NT2/D1 (cell line): ENCODE results near the gene MEF2C.

ENCODE experiments used
- DNase-seq: peaks from one replicate; pipeline ENCODE4 v3.0.0-alpha.2; 2011; ENCODE audit warnings: low read depth, low spot score
- H3K27me3 ChIP-seq: 2 replicates; pipeline ENCODE4 v1.6.0; 2011; ENCODE audit warnings: mild to moderate bottlenecking; ENCODE audit not compliant: insufficient read length, insufficient read depth
- H3K36me3 ChIP-seq: 2 replicates; pipeline ENCODE4 v1.6.1; 2011; ENCODE audit warnings: mild to moderate bottlenecking, low read length, mixed read lengths; ENCODE audit not compliant: insufficient read depth, insufficient read length
- H3K4me1 ChIP-seq: 2 replicates; pipeline ENCODE4 v1.5.1; 2011; ENCODE audit not compliant: insufficient read depth, insufficient read length
- H3K4me3 ChIP-seq: 2 replicates; pipeline ENCODE4 v1.5.1; 2011; ENCODE audit warnings: low read depth; ENCODE audit not compliant: insufficient read length
- H3K9ac ChIP-seq: 2 replicates; pipeline ENCODE4 v1.6.0; 2011; ENCODE audit warnings: low read depth; ENCODE audit not compliant: insufficient read length
- H3K9me3 ChIP-seq: 2 replicates; pipeline ENCODE4 v1.5.1; 2011; ENCODE audit warnings: mild to moderate bottlenecking, low read length; ENCODE audit not compliant: insufficient read depth
- SUZ12 ChIP-seq: IDR thresholded peaks from 2 replicates; pipeline ENCODE4 v1.6.1; 2011; ENCODE audit not compliant: insufficient read length, insufficient read depth; ENCODE audit errors: extremely low read depth
- YY1 ChIP-seq: IDR thresholded peaks from 2 replicates; pipeline ENCODE4 v1.6.1; 2011; ENCODE audit not compliant: insufficient read length, insufficient read depth
- ZNF274 ChIP-seq: IDR thresholded peaks from 2 replicates; pipeline ENCODE4 v1.6.1; 2011; ENCODE audit warnings: mild to moderate bottlenecking, low read depth, low read length

Gene MEF2C

DNA sequence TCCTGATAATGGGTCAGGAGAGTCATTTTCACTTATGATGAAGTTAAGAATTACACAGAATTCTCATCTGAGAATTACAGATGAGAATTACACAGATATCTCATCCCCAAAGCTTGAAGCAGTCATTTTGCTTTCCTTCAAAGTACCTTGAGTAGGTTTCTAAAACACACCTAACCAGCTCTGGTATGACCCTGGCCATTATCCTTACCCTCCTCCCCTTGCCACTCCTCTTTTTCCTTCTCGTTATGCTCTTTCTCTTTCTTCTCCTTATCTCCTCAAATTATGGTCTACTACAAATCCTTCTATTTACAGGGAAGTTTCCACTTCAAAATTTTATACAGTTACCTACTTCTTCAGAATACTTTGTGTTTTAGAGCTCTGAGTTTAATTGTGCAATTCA is 44.5 kb downstream of the MEF2C start:
- Histone ChIP-seq H3K36me3 (no peaks in the 10 kb centered on the region), H3K4me1 (no peaks in the 10 kb centered on the region), H3K9ac (no peak overlapping the region), H3K9me3 (no peaks in the 10 kb centered on the region), H3K4me3 (no peak overlapping the region), H3K27me3 (no peaks in the 10 kb centered on the region)
- TF ChIP-seq SUZ12 (no peak), ZNF274 (no peak), YY1 (no peak)
- DNase-seq, result no peak

DNA sequence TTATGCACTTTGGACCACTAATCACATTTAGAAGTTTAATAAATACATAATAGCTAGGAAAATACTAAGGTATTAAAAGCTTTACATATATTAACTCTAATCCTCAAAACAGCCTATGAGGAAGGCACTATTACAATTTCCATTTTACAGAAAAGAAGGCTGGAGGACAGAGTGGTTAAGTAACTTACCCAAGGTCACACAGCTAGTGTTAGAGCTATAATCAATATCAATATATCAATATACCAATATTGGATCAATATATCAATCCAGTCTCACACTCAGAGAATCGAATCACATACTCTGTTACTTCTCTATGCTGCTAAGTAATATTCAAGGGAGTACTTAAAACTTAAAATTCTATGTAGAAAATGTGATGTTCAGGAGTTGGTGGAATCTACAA is 45.2 kb downstream of the MEF2C start:
- Histone ChIP-seq H3K9ac (no peak overlapping the region), H3K4me1 (no peaks in the 10 kb centered on the region), H3K4me3 (no peak overlapping the region), H3K9me3 (no peaks in the 10 kb centered on the region), H3K27me3 (no peaks in the 10 kb centered on the region), H3K36me3 (no peaks in the 10 kb centered on the region)
- no peak for TF ChIP-seq ZNF274
- no peak for TF ChIP-seq SUZ12
- TF ChIP-seq YY1, result no peak
- DNase-seq, result no peak

DNA sequence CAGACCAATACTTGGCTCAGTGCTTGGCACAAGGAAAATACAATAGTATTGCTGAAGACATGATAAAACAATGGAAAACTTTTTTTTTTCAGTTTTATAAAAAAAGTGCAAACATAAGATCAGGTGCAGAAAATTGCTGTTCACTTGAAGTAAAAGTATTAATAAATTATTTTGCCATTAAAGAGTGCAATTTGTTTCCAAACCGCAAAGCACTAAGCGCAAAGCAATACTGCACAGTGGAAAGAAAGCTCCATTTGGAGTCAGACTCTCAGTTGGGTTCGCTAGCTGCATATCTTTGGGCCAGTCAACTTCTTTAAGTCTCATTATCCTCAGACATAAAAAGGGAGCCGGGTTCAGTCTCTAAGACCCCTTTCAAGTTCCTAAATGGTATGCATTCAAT is 45.8 kb downstream of the MEF2C start:
- Histone ChIP-seq H3K27me3 (no peaks in the 10 kb centered on the region), H3K9me3 (no peaks in the 10 kb centered on the region), H3K4me1 (no peaks in the 10 kb centered on the region), H3K9ac (no peak overlapping the region), H3K36me3 (no peaks in the 10 kb centered on the region), H3K4me3 (no peak overlapping the region)
- DNase-seq, result no peak
- no peak for TF ChIP-seq YY1
- TF ChIP-seq ZNF274, result no peak
- no peak for TF ChIP-seq SUZ12

DNA sequence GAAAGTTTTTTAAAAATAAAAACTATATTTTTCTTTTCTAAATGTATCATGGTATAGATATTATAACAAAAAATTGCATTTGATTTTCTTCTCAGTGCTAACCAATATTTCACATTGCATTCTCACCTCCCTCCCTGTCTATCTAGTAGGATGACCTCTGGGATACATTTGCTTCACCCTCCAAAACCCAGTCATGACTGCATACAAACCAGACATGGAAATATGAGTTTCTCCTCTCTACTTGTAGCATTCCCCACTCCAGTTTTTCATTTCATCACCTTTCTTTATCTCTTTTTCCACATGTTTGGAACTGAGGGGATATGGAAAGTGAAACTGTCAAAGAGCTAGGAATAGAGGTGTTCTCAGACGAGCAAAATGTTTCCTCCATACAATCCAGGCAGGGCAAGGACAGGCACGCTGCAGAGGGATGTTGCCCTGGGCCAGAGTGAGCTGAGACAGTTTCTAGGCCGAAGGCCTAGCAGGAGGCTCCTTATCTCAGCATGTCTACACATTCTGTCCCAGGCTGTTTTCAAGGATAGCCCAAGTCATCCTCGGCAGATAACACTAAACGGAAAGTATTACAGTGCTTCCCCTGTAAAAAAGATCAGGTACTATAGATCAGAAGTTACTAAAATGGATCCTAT is 46.7 kb downstream of the MEF2C start:
- H3K4me1 ChIP-seq, result no peaks in the 10 kb centered on the region
- no peak for DNase-seq
- H3K27me3 ChIP-seq, result no peaks in the 10 kb centered on the region
- no peak overlapping the region for H3K4me3 ChIP-seq
- no peak overlapping the region for H3K9ac ChIP-seq
- TF ChIP-seq ZNF274, result no peak
- no peaks in the 10 kb centered on the region for H3K9me3 ChIP-seq
- H3K36me3 ChIP-seq, result no peaks in the 10 kb centered on the region

DNA sequence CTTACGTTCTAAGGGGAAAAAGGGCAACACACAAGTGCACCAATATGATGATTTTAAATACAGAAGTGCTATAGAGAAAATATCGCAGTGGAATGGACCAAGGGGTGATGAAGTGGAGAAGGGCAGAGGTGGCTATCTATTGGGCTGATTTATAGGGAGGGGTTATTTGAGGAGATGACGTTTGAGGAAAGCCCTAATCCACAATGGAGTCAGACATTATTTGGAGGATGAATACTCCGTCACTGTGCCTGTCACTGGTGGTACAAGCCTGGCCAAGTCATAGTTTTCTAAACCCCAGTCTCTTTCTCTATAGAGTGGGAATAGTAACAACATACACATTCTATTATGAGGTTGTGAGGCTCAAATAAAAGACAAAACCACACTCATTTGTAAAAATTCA is 48.5 kb downstream of the MEF2C start:
- no peaks in the 10 kb centered on the region for H3K27me3 ChIP-seq
- no peaks in the 10 kb centered on the region for H3K36me3 ChIP-seq
- H3K9ac ChIP-seq, result no peak overlapping the region
- H3K9me3 ChIP-seq, result no peaks in the 10 kb centered on the region
- no peak overlapping the region for H3K4me3 ChIP-seq
- DNase-seq, result no peak
- H3K4me1 ChIP-seq, result no peaks in the 10 kb centered on the region
- TF ChIP-seq SUZ12, result no peak
- TF ChIP-seq YY1, result no peak
- TF ChIP-seq ZNF274, result no peak

DNA sequence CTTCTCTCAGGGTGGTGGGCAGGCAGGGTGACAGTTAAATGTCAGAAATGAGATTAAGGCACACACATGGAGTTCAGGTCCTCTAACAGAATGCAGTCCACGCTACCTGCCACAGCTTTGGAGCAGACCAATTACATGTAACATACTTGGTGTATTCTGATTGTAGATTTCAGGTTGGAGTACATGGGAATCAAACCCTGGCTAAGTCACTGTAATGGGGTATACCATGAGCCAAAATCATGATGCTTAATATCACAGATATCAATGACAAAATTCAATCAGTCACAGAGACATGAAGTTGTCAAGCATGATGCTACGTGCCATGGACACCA is 48.9 kb downstream of the MEF2C start:
- no peaks in the 10 kb centered on the region for H3K9me3 ChIP-seq
- H3K4me3 ChIP-seq, result no peak overlapping the region
- H3K9ac ChIP-seq, result no peak overlapping the region
- no peaks in the 10 kb centered on the region for H3K27me3 ChIP-seq
- H3K4me1 ChIP-seq, result no peaks in the 10 kb centered on the region
- DNase-seq, result no peak
- TF ChIP-seq YY1, result no peak
- no peak for TF ChIP-seq ZNF274
- no peak for TF ChIP-seq SUZ12
- no peaks in the 10 kb centered on the region for H3K36me3 ChIP-seq

DNA sequence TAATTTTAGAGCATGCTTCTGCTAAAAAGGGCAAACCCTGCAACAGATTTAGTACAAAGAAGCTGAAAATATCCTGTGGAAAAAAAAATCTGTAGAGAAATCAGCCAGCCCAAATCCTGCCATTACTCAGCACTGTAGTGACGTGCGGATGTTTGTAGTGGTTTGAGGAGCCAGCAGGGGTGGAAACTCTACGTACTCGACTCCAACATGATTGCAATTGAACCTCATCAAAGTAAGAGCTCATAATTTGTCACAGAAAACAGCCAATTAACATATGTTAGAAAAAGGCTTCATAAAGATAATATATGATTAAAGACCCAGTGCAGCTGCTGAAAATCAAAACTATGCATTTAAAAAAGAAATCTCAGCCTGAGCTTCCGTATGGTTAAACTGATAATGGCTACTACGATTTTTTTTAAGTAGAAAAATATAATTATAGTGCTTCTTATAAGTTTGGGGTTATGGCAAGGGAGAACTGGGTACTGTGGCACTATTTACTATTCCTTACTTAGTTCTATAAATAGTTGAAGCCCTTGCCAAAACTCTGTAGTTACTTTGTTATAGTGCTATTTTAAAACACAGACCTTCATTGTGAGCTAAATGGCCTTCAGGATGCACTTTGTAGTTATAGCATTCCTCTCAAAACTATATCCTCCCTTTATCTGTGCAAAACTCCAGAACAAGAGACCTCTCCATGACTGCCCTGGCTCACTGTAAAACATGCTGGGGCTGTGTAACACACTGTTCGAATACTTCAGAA is 49.4 kb downstream of the MEF2C start:
- H3K4me3 ChIP-seq, result no peak overlapping the region
- no peaks in the 10 kb centered on the region for H3K36me3 ChIP-seq
- no peaks in the 10 kb centered on the region for H3K27me3 ChIP-seq
- TF ChIP-seq YY1 (no peak), ZNF274 (no peak), SUZ12 (no peak)
- DNase-seq, result no peak
- H3K4me1 ChIP-seq, result no peaks in the 10 kb centered on the region
- H3K9me3 ChIP-seq, result no peaks in the 10 kb centered on the region
- no peak overlapping the region for H3K9ac ChIP-seq
